GM12873 (cell line): ENCODE data around the gene SRC.

Experiments
- CTCF ChIP-seq: IDR thresholded peaks from 2 replicates; pipeline ENCODE4 v1.5.1; 2012; ENCODE audit warnings: low read depth, mild to moderate bottlenecking, moderate library complexity, low read length, control low read depth; ENCODE audit not compliant: insufficient read depth; ENCODE audit errors: missing control alignments

The SRC gene

GRCh38 chr20:37301558-37301957 lies 44.4 kb upstream of the SRC start:
- TF ChIP-seq CTCF: no peak

GRCh38 chr20:37302981-37303380 lies 43.0 kb upstream of the SRC start:
- TF ChIP-seq CTCF: no peak

GRCh38 chr20:37303637-37304036 lies 42.3 kb upstream of the SRC start:
- no peak for TF ChIP-seq CTCF

GRCh38 chr20:37305079-37305478 lies 40.9 kb upstream of the SRC start:
- TF ChIP-seq CTCF: no peak

- TF ChIP-seq CTCF: no peak
Observed at GRCh38 chr20:37305839-37306238, 40.1 kb upstream of the SRC start.

GRCh38 chr20:37308086-37309050 lies 37.6 kb upstream of the SRC start:
- no peak for TF ChIP-seq CTCF

GRCh38 chr20:37309290-37309689 lies 36.6 kb upstream of the SRC start:
- TF ChIP-seq CTCF: no peak
